ENCODE results near the gene HEBP1.

DNA sequence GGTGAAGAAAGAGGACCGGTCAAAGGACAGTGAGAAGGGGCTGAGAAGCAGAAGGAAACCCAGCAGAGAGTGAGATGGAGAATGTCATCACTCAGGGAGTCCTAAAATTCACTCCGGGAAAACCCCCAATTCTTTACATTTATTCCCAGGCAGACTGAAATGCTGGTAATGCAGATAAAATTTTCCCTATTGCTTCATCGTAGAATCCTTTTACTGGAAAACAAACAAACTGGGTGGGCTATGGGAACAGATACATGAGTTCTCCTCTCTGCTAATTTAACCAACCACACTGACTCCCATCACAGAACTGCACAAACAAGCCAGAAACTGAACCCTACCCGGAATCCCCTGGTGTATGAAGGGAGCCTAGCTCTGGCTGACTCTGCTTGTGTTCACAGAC lies 20.9 kb downstream of the HEBP1 start:
- TF ChIP-seq GATA2 (IDR thresholded peaks at IDR 0.05; ENCODE audit: low read depth, low read length) (no peak), GATA3 (IDR thresholded peaks at IDR 0.05; ENCODE audit: low read depth, low read length) (no peak)

Data from SH-SY5Y (cell line).